SU-DHL-6 (cell line): ENCODE results near the gene ANTXR1.

Experiments
- H2AFZ ChIP-seq: fragments of 200-600 bp; sonication (generic); 2 replicates; pipeline ENCODE4 v1.6.1; 2014; ENCODE audit warnings: low read depth, mild to moderate bottlenecking, moderate library complexity, mixed read lengths, antibody characterized with exemption, low read length; ENCODE audit not compliant: severe bottlenecking
- H3F3A ChIP-seq: fragments of 200-600 bp; shearing (Covaris generic); 2 replicates; pipeline ENCODE4 v1.6.0; 2016; ENCODE audit warnings: antibody characterized with exemption, mild to moderate bottlenecking; ENCODE audit not compliant: insufficient read depth
- H3K27ac ChIP-seq: fragments of 200-600 bp; sonication (generic); 2 replicates; pipeline ENCODE4 v1.5.1; 2016; ENCODE audit warnings: low read depth, mild to moderate bottlenecking, low read length, moderate library complexity, mixed read lengths
- H3K27me3 ChIP-seq: fragments of 200-600 bp; sonication (generic), shearing (Covaris generic); 2 replicates; pipeline ENCODE4 v1.6.0; 2014; ENCODE audit warnings: mild to moderate bottlenecking, low read length
- H3K36me3 ChIP-seq: fragments of 200-600 bp; sonication (generic); 2 replicates; pipeline ENCODE4 v1.6.1; 2014; ENCODE audit warnings: mild to moderate bottlenecking, low read length, mixed read lengths
- H3K4me2 ChIP-seq: fragments of 300-600, 200-600 bp; shearing (Covaris generic), sonication (generic); 2 replicates; pipeline ENCODE4 v1.6.0; 2014; ENCODE audit warnings: low read length, low read depth, mild to moderate bottlenecking; ENCODE audit not compliant: poor library complexity, severe bottlenecking
- H3K4me3 ChIP-seq: fragments of 200-600 bp; sonication (generic); 2 replicates; pipeline ENCODE4 v1.5.1; 2014; ENCODE audit warnings: antibody characterized with exemption, low read length, mild to moderate bottlenecking, mixed read lengths; ENCODE audit not compliant: insufficient read depth, poor library complexity, severe bottlenecking
- H3K79me2 ChIP-seq: fragments of 200-600 bp; sonication (generic); 2 replicates; pipeline ENCODE4 v1.6.1; 2014; ENCODE audit warnings: mild to moderate bottlenecking, low read length, moderate library complexity; ENCODE audit not compliant: insufficient read depth
- H3K9ac ChIP-seq: fragments of 200-600 bp; sonication (generic); 2 replicates; pipeline ENCODE4 v1.7.0; 2014; ENCODE audit warnings: mild to moderate bottlenecking, low read length
- H3K9me2 ChIP-seq: fragments of 200-600 bp; sonication (generic); replicated peaks from 2 replicates; pipeline ENCODE4 v1.6.1; 2014; ENCODE audit warnings: low read length; ENCODE audit not compliant: insufficient read depth
- H3K9me3 ChIP-seq: fragments of 200-600 bp; sonication (generic); 2 replicates; pipeline ENCODE4 v1.6.1; 2014; ENCODE audit warnings: low read length, mixed read lengths; ENCODE audit not compliant: insufficient read depth
- H4K20me1 ChIP-seq: fragments of 200-600 bp; sonication (generic); 2 replicates; pipeline ENCODE4 v1.6.1; 2014; ENCODE audit warnings: low read depth, mild to moderate bottlenecking, antibody characterized with exemption, low read length, moderate library complexity, mixed read lengths
- CTCF ChIP-seq: fragments of 200-600 bp; sonication (generic); IDR thresholded peaks from one replicate; pipeline ENCODE4 v1.5.1; 2017; ENCODE audit warnings: antibody characterized with exemption, mild to moderate bottlenecking, low read length, moderate library complexity; ENCODE audit not compliant: insufficient read depth, poor library complexity, severe bottlenecking
- EZH2phosphoT487 ChIP-seq: fragments of 200-600 bp; sonication (generic), shearing (Covaris generic); conservative IDR thresholded peaks from 2 replicates; pipeline ENCODE4 v1.6.1; 2018; ENCODE audit warnings: mild to moderate bottlenecking, antibody characterized with exemption, low read length, moderate library complexity, mixed read lengths

Gene ANTXR1

DNA sequence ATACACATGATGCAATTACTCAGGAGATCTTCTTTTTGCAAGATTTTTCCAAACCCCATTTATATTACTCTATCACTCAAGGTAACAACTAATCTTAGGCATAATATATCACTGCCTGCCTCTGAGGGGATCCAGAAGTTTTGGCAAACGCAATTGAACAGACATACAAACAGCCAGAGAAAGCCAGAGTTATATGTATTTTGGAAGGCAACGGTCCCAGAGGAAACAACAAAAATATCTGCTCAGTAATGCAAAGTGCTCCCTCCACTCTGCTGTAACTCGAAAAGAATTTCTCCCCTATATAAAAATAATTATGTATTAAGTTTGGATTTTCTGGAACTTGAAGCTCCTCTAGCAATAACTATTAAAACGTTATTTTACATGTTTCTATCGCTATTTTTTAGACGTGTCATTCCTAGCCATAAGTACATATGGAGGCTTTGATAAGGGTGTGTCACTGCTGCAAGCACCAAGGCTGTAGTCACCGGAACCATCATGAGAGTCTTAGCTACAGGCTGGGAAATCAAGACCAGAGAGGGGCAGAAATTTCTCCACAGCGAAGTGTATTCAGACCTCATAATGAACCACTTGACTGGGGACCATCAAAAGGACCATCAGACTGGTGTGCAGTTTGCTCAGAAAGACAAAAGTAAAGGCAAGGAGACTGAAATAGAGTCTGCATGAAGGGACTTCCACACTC, 42.3 kb upstream of the ANTXR1 start:
- Histone ChIP-seq H3K4me2 (no peak overlapping the region), H2AFZ (no peak overlapping the region)

DNA sequence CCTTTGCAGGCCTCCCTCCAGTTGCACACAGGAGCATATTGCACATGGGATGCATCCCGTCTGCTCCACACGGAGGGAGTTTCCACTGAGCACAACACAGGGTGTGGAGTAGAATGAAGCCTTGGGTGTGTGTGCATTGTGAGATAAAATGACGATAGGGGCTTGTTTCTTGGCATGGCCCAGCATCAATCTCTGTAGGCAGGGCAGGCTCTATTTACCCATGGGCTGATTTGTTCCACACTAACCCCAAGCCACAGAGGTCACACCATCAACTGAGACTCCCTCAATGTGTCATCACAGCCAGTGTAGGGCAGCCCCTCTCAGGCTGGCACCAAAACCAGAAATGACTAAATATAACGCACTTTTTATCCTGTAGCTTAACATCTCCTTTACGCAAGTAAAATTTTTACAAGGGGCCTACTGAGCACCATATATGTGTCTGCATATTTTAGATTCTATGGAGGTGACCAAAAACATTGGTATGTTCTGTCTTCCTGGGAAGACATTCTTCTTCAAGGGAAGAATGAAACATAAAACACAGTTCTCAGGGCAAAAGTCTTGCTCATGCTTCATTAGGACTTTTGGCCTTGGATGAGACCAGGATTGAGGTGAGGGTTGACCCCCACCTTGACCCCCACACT, 41.3 kb upstream of the ANTXR1 start:
- no peak overlapping the region for H3K4me2 ChIP-seq
- no peaks in the 10 kb centered on the region for H3K9me2 ChIP-seq
- no peaks in the 10 kb centered on the region for H3K9me3 ChIP-seq
- H3F3A ChIP-seq = no peaks in the 10 kb centered on the region
- TF ChIP-seq CTCF (no peak), EZH2phosphoT487 (no peak)
- H4K20me1 ChIP-seq = no peaks in the 10 kb centered on the region
- no peaks in the 10 kb centered on the region for H3K79me2 ChIP-seq
- H2AFZ ChIP-seq = no peak overlapping the region
- H3K36me3 ChIP-seq = no peaks in the 10 kb centered on the region
- H3K4me3 ChIP-seq = no peak overlapping the region
- H3K9ac ChIP-seq = no peak overlapping the region
- no peak overlapping the region for H3K27ac ChIP-seq
- no peaks in the 10 kb centered on the region for H3K27me3 ChIP-seq

More for the DNA sequence above, 42.3 kb upstream of the ANTXR1 start:
- Histone ChIP-seq H3K27ac (no peak overlapping the region), H3K9ac (no peak overlapping the region), H3K79me2 (no peaks in the 10 kb centered on the region), H3K4me3 (no peak overlapping the region), H3F3A (no peaks in the 10 kb centered on the region), H4K20me1 (no peaks in the 10 kb centered on the region), H3K9me2 (no peaks in the 10 kb centered on the region), H3K36me3 (no peaks in the 10 kb centered on the region), H3K9me3 (no peaks in the 10 kb centered on the region), H3K27me3 (no peaks in the 10 kb centered on the region)
- no peak for TF ChIP-seq EZH2phosphoT487
- TF ChIP-seq CTCF = no peak

DNA sequence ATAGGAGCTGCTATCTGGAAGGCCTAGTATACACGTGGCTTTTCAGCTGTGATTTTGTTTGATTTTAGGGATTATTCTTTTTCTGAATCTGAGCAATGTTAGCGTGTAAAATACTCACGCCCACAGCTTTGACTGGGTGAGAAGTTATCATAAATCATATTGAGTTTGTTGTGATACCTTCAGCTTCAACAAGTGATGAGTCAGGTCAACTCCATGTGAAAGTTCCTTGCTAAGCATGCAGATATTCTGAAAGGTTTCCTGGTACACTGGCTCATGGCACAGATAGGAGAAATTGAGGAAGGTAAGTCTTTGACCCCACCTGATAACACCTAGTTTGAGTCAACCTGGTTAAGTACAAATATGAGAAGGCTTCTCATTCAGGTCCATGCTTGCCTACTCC, 38.7 kb upstream of the ANTXR1 start, which contains the start of gene GKN1:
Gene GKN1 (plus strand): TSS at position 386 of the 400 bp plus-strand sequence. CDS start 42 bp downstream, outside the sequence.
- H3K27ac ChIP-seq = no peak within 1 kb of the TSS
- H3K9me2 ChIP-seq = no peaks in the 10 kb centered on the region
- no peaks in the 10 kb centered on the region for H3K36me3 ChIP-seq
- H3K9me3 ChIP-seq = no peaks in the 10 kb centered on the region
- TF ChIP-seq CTCF (no peak), EZH2phosphoT487 (no peak)
- no peak within 1 kb of the TSS for H3K9ac ChIP-seq
- no peaks in the 10 kb centered on the region for H3F3A ChIP-seq
- H2AFZ ChIP-seq = no peak within 1 kb of the TSS
- no peaks in the 10 kb centered on the region for H4K20me1 ChIP-seq
- no peaks in the 10 kb centered on the region for H3K27me3 ChIP-seq
- H3K79me2 ChIP-seq = no peaks in the 10 kb centered on the region
- no peak within 1 kb of the TSS for H3K4me2 ChIP-seq
- H3K4me3 ChIP-seq = no peak within 1 kb of the TSS
